ENCODE data around the gene NLK.

The NLK gene

DNA sequence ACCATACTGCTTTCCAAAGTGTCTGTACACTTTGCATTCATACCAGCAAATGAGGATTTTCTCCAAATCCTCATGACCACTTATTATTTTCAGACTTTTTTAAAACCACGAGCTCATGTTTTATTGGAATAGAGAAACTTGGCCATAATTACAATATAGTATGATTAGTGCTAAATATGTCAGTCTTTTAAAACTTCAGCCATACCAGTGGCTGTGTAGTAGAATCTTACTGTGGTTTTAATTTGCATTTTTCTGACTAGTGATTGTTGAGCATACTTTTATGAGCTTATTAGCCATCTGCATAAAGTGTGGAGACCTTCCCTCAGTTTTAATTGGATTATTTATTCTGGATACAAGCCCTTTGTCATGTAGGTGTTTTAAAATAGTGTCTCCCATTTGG lies 57.8 kb downstream of the NLK start:
- DNase-seq (ENCODE audit: insufficient read length, low spot score) (no peak), FAIRE-seq (no peak)
- no peak for TF ChIP-seq POLR2A (IDR thresholded peaks at IDR 0.05; ENCODE audit: low read depth, low read length)

DNA sequence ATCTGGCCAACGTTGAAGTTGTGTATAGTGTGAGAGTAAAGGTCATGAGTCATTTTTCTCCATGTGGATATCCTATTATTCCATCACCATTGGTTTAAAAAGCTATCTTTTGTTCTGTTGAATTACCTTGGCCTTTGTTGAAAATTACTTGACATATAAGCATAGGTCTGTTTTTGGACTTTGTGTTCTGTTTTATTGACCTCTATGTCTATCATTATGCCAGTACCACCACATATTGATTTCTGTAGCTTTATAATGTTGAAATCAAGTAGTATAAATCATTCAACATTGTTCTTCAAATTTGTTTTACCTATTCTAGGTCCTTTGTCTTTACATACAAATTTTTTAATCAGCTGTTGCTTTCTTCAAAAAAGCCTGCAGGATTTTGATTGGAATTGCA lies 58.5 kb downstream of the NLK start:
- TF ChIP-seq POLR2A (IDR thresholded peaks at IDR 0.05; ENCODE audit: low read depth, low read length) = no peak
- FAIRE-seq (no peak), DNase-seq (ENCODE audit: insufficient read length, low spot score) (no peak)

DNA sequence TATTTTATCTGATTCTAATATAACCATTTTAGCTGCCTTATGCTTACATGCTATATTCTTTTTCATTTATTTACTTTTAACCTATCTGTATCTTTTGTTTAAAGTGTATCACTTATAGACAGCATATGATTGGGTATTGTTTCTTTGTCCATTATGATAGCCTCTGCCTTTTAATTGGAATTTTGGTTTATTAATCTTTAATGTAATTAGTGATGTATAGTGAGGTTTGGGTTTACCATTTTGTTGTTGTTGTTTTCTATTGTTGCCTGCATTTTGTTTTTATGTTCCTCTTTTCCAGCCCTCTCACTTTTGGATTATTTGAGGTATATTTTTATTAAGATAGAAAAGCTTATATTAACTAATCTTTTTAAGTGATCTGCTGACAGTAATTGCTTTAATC lies 59.4 kb downstream of the NLK start:
- TF ChIP-seq POLR2A (IDR thresholded peaks at IDR 0.05; ENCODE audit: low read depth, low read length) = no peak
- FAIRE-seq (no peak), DNase-seq (ENCODE audit: insufficient read length, low spot score) (no peak)

DNA sequence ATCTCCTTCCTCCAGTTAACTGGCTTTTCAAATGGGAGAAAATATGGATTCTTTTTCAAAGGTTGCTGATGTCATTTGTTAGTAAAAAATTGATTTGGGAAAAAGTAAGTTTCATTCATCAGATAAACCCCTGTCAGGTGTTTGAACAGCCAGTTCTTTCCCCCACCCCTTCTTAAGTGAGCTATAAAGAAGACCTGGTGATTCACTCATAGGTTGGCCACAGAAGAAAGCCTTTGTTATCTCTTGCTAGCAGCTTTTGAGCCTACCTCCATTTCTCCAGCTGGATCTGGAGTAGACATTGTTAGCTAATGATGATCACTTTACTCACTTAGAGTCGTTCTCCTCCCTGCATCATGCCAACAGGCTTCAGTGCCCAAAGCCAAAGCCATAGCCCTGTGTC lies 63.0 kb downstream of the NLK start:
- FAIRE-seq (no peak), DNase-seq (ENCODE audit: insufficient read length, low spot score) (no peak)
- no peak for TF ChIP-seq POLR2A (IDR thresholded peaks at IDR 0.05; ENCODE audit: low read depth, low read length)

DNA sequence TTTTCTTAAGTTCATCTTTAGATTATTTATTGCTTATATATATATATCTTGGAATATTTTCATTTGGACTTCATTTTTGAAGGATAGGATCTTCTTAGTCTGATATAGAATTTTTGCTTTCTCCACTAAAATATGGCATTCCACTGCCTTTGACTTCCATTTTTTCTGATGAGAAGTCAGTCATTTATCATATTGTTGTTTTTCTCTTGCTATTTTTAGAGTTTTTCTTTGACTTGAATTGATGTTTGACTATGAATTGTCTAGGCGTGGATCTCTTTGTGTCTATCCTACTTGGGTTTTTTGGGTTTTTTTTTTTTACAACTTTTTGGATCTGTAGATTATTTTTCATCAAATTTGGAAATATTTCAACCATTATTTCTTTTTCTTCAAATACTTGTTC lies 67.7 kb downstream of the NLK start:
- no peak for TF ChIP-seq POLR2A (IDR thresholded peaks at IDR 0.05; ENCODE audit: low read depth, low read length)
- no peak for DNase-seq (ENCODE audit: insufficient read length, low spot score)
- FAIRE-seq = no peak

DNA sequence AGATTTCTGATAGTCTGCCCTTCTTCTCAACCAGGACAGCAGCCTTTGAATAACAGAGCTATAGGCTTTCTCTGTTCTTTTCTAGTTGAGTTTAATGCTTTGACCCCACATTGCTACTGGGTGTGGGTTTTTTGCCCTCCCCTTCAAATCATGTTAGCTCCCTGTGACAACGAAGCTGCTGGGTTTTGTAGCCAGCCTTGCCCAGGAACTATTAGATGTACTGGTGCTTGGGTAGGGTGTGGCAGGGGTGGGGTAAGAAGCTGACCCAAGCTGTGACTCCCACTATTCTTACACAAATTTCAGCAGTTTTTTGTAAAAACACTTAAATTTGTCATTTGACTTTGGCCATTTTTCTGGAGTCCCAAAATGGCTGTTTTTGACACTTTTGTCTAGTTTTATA lies 69.7 kb downstream of the NLK start:
- FAIRE-seq = no peak
- no peak for TF ChIP-seq POLR2A (IDR thresholded peaks at IDR 0.05; ENCODE audit: low read depth, low read length)
- no peak for DNase-seq (ENCODE audit: insufficient read length, low spot score)

DNA sequence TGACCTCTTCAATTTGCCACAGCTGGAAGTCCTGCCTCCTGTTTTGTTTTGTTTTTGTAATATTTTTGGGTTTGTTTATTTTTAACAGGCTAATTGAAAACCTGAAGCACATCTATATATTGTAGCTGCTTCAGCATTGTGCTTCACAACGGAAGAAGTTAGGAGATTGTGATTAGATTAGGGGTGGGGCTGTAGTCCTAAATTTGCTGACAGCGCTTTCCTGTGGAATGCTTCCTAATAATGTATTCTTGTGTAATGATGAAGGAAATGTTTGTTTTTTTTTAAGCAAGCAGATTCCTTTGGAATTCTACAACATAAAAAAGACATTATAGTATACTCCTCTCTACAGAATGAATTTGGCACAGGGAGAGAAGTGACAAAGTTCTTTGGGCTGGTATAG lies 70.1 kb downstream of the NLK start:
- no peak for TF ChIP-seq POLR2A (IDR thresholded peaks at IDR 0.05; ENCODE audit: low read depth, low read length)

DNA sequence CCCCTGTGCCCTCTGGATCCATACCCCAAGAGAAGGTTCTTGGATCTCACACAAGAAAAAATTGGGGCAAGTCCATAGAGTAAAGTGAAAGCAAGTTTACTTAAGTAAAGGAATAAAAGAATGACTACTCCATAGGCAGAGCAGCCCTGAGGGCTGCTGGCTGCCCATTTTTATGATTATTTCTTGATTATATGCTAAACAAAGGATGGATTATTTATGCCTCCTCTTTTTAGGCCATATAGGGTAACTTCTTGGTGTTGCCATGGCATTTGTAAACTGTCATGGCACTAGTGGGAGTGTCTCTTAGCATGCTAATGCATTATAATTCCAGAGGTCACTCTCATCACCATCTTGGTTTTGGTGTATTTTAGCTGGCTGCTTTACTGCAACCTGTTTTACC lies 70.8 kb downstream of the NLK start:
- TF ChIP-seq POLR2A (IDR thresholded peaks at IDR 0.05; ENCODE audit: low read depth, low read length) = no peak
- FAIRE-seq = no peak

More for the DNA sequence above, 70.1 kb downstream of the NLK start:
- FAIRE-seq (no peak), DNase-seq (ENCODE audit: insufficient read length, low spot score) (no peak)

DNA sequence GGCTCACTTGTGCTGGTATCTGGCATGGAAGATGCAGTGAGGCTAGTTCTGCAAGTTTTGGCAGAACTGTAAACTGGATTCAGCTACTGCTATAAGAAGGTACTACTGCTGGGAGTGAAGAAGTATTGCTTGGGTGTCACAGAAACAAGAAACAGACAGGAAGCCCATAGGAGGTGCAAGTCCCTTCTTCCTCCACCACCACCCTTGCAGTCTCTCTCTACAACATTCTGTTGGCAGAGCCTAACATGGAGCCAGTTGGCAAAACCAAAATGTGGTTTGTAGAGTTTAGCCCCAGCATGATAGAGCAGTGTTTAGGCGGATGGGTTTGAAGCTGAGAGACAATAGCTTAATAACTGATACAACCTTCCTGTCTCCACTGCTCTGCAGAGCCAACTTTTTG lies 72.6 kb downstream of the NLK start:
- no peak for TF ChIP-seq POLR2A (IDR thresholded peaks at IDR 0.05; ENCODE audit: low read depth, low read length)
- DNase-seq (ENCODE audit: insufficient read length, low spot score) (no peak), FAIRE-seq (no peak)

More for the DNA sequence above, 70.8 kb downstream of the NLK start:
- no peak for DNase-seq (ENCODE audit: insufficient read length, low spot score)

DNA sequence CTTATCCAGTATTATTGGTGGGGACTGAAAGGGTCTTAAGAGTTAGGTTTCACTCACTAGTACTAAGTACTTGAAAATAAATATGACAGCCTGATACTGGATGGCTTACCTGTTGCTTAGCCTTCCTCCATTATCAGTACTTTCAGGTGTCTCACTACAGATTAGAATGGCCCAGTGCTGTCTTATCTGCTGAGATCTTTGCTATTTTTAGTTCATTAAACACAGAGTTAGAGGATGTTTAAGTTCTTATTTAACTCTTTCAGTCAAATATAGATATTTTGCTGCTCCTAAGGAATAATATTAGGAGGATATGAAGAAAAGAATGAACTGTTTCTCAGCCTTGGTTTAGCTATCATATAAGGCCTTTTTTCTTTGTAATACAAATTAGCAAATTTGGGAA lies 74.8 kb downstream of the NLK start:
- DNase-seq (ENCODE audit: insufficient read length, low spot score) (no peak), FAIRE-seq (no peak)
- no peak for TF ChIP-seq POLR2A (IDR thresholded peaks at IDR 0.05; ENCODE audit: low read depth, low read length)

DNA sequence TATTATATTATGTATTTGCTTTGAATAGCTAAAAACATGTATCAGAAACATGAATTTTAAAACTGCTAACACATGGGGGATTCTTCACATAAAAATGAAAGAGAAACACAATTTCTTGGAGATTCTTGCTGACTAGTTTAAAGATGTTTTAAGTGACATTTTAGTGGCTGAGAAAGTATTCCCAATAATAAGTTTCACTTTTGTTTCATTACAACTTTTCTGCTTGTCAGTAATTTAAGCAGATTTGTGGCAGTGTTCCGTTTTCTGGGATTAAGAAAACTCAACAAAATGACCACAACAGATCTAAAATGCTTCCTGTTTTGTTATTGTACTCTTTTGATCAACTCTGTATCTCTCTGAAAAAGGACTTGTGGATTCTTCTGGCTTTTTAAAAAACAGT lies 75.9 kb downstream of the NLK start:
- TF ChIP-seq POLR2A (IDR thresholded peaks at IDR 0.05; ENCODE audit: low read depth, low read length) = no peak
- DNase-seq (ENCODE audit: insufficient read length, low spot score) = no peak
- FAIRE-seq = no peak

DNA sequence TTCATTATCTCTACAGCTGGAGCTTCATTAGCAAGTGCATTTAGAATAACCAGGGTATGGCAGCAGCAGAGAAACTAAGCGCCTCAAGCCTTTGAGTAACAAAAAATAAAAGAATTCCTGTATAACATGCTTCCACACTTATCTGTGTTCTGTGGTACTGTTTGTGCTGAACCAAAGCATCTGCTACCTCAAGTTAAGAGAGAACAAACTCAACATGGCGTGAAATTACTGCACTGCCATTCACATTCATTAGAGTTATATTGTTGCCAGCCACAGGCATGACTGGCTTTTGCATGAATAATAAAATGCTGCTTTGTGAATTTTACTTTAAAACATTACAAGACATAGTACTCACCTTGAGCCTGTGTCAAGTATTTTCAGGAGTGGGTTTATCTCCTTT lies 76.6 kb downstream of the NLK start:
- no peak for TF ChIP-seq POLR2A (IDR thresholded peaks at IDR 0.05; ENCODE audit: low read depth, low read length)
- DNase-seq (ENCODE audit: insufficient read length, low spot score) (no peak), FAIRE-seq (peak; percentile 6)

DNA sequence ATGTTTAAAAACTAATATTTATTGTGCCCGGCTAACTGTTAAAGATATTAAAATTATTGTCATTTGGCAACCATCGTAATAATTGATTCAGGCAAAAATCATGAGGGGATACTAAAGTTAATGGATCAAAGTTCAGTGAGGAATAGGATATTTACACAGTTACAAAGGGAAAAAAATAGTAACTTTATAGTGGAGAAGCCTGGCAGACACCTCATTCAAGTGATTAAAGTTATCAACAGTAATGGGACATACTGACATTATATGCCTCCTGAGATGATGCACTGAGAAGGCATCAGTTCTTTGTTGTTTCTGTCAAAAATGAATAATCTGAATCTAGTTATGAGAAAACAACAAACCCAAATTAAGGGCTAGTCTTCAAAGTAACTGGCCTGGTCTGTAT lies 77.1 kb downstream of the NLK start:
- DNase-seq (ENCODE audit: insufficient read length, low spot score) (no peak), FAIRE-seq (no peak)
- no peak for TF ChIP-seq POLR2A (IDR thresholded peaks at IDR 0.05; ENCODE audit: low read depth, low read length)

DNA sequence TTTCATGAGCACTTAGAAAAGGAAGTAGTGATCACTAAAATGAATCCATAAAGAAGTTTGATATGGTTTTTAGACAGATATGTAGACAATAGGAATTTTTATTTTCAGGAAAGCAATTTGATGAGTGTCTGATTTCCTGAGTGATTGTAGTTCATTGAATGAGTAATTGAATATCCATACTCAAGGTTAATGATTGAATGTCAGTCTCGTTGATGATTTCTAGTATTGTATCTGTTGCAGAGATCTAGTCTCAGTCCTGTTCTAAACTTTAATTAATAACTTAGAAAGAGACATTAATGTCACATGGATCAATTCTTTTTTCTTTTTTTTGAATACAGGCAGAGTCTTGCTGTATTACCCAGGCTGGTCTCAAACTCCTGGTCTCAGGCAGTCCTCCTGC lies 78.3 kb downstream of the NLK start:
- no peak for DNase-seq (ENCODE audit: insufficient read length, low spot score)
- no peak for FAIRE-seq
- no peak for TF ChIP-seq POLR2A (IDR thresholded peaks at IDR 0.05; ENCODE audit: low read depth, low read length)

DNA sequence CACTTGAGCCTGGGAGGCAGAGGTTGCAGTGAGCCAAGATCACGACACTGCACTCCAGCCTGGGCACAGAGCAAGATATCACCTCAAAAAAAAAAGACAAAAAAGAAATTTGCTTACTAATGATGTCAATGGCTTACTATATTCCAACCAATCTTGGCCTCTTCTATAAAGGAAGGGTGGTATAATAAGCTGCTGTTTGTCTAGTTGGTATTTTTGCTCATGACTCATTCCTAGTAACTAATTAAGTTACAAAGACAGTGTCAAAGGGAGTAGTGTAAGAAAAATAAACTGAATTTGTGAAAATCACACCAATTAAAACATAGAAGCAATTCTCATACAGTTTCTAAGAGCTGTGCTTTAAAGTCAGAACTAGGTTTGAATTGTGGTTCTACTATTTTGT lies 82.5 kb downstream of the NLK start:
- no peak for FAIRE-seq
- no peak for TF ChIP-seq POLR2A (IDR thresholded peaks at IDR 0.05; ENCODE audit: low read depth, low read length)
- DNase-seq (ENCODE audit: insufficient read length, low spot score) = no peak

All from H54 (cell line).